ENCODE results near the gene MYRFL.

Gene MYRFL

GRCh38 chr12:70007687-70008086, 182.7 kb downstream of the MYRFL start:
- Histone ChIP-seq H3K9me3 (ENCODE audit: insufficient read depth, low read depth, low read length) (peaks cover 13% of the 10 kb centered on the region; the same call in 1 of the 2 replicates), H3K27me3 (ENCODE audit: insufficient read depth, low read length, poor library complexity, severe bottlenecking) (no peaks in the 10 kb centered on the region), H4K20me1 (ENCODE audit: insufficient read depth, low read length, poor library complexity, severe bottlenecking) (no peaks in the 10 kb centered on the region), H3K4me1 (ENCODE audit: insufficient read depth, low read length, poor library complexity, severe bottlenecking) (peaks cover 14% of the 10 kb centered on the region), H3K36me3 (ENCODE audit: insufficient read depth, low read length) (no peaks in the 10 kb centered on the region), H3K9ac (ENCODE audit: low read depth, low read length, poor library complexity, severe bottlenecking) (no peak overlapping the region), H3K79me2 (ENCODE audit: insufficient read depth, low read length) (no peaks in the 10 kb centered on the region), H3K9me2 (replicated peaks; ENCODE audit: low read depth, low read length) (no peaks in the 10 kb centered on the region), H2AFZ (ENCODE audit: low read length) (no peak overlapping the region), H3F3A (ENCODE audit: low read depth) (no peaks in the 10 kb centered on the region), H3K4me2 (ENCODE audit: low read depth, low read length, poor library complexity, severe bottlenecking) (no peak overlapping the region), H3K4me3 (ENCODE audit: low read length, poor library complexity, severe bottlenecking) (no peak overlapping the region)
- TF ChIP-seq EZH2phosphoT487 (IDR thresholded peaks at IDR 0.05; ENCODE audit: borderline replicate concordance): no peak
- TF ChIP-seq CTCF (conservative IDR thresholded peaks at IDR 0.05; ENCODE audit: low read length): no peak
